ENCODE data around the gene KNG1. TPM values are rescaled to one million over a fixed set of nuclear protein-coding genes. Genes with fewer than 3 reads are reported as not detected.

The KNG1 gene
- polyA plus RNA-seq, 2 of the 4 experiments (the other 2 are of a cell fraction): 0.05 TPM; not detected in 1

DNA sequence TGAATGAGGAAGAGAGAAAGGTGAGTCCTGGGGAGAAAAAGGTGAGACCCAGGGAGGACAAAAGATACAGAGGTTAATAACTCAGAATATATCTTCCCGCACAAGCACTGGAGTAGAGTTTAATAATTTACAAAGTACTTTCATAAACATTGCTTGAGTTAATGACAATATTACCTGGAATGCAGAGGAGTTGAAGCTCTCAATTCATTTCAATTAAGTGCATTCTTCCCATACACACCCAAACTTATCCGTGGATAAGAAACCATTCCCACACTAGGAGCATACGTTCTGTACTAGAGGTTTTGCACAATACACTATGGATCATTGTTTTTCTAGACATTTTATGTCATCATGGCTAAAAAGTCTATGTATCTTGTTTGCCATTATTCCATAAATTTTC, 23.3 kb upstream of the KNG1 start:
- H3K9me3 ChIP-seq: no peaks in the 10 kb centered on the region
- no peak overlapping the region for H3K27ac ChIP-seq
- H3K4me3 ChIP-seq: no peak overlapping the region
- WGBS (ENCODE audit: missing lambda C conversion rate): 57% methylated on average over 3 of the region's 3 CpGs
- ATAC-seq (no peak), DNase-seq (ENCODE audit: low read depth in 1 of 2, low spot score in 1 of 2) (no peak), FAIRE-seq (no peak)
- ChIA-PET CTCF (interaction anchor here (0.6 kb wide), 1 partner anchor 471 kb away, joined by 4 read pairs; no protein-coding TSS in a partner anchor), POLR2A (no interaction called here)
- H3K4me2 ChIP-seq: no peak overlapping the region
- TF ChIP-seq JUNB (IDR thresholded peaks at IDR 0.05): no peak
- peaks cover 7% of the 10 kb centered on the region; the same call in 1 of the 3 replicates for H3K4me1 ChIP-seq

GRCh38 chr3:186694288-186695032, 22.7 kb upstream of the KNG1 start:
- 71% methylated on average over 6 of the region's 6 CpGs for WGBS (ENCODE audit: missing lambda C conversion rate)
- POLR2A ChIA-PET: no interaction called here
- CTCF ChIA-PET: no interaction called here
- H3K27ac ChIP-seq: no peak overlapping the region; a peak in 1 of 6 replicates
- H3K9me3 ChIP-seq: no peaks in the 10 kb centered on the region
- TF ChIP-seq RNF2 (IDR thresholded peaks at IDR 0.05; ENCODE audit: borderline replicate concordance, low read depth) (no peak), KDM5A (IDR thresholded peaks at IDR 0.05) (no peak)
- H3K4me2 ChIP-seq: no peak overlapping the region
- H3K4me3 ChIP-seq: no peak overlapping the region
- DNase-seq (ENCODE audit: low read depth in 1 of 2, low spot score in 1 of 2): no peak
- no peak for FAIRE-seq
- peaks cover 7% of the 10 kb centered on the region; the same call in 1 of the 3 replicates for H3K4me1 ChIP-seq
- no peak for ATAC-seq

GRCh38 chr3:186696522-186696921, 20.6 kb upstream of the KNG1 start:
- Histone ChIP-seq H3K9me3 (no peaks in the 10 kb centered on the region), H3K4me1 (peaks cover 7% of the 10 kb centered on the region; the same call in 1 of the 3 replicates), H3K4me2 (no peak overlapping the region), H3K27ac (no peak overlapping the region), H3K4me3 (no peak overlapping the region)
- FAIRE-seq (no peak), ATAC-seq (no peak), DNase-seq (ENCODE audit: low read depth in 1 of 2, low spot score in 1 of 2) (no peak)
- TF ChIP-seq EP300 (IDR thresholded peaks at IDR 0.05) (no peak), HEYL (CRISPR knock-in tag; IDR thresholded peaks at IDR 0.05) (no peak), EHF (CRISPR knock-in tag; IDR thresholded peaks at IDR 0.05) (no peak)
- TF ChIP-seq, protein P1, sequence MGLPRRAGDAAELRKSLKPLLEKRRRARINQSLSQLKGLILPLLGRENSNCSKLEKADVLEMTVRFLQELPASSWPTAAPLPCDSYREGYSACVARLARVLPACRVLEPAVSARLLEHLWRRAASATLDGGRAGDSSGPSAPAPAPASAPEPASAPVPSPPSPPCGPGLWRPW (IDR thresholded peaks at IDR 0.05): no peak
- CTCF ChIA-PET: no interaction called here
- POLR2A ChIA-PET: no interaction called here
- 92% methylated on average over 2 of the region's 2 CpGs for WGBS (ENCODE audit: missing lambda C conversion rate)

- Histone ChIP-seq H3K4me3 (no peak overlapping the region), H3K4me2 (no peak overlapping the region), H3K9me3 (no peaks in the 10 kb centered on the region), H3K27ac (no peak overlapping the region), H3K4me1 (peaks cover 7% of the 10 kb centered on the region; the same call in 1 of the 3 replicates)
- DNase-seq (ENCODE audit: low read depth in 1 of 2, low spot score in 1 of 2): no peak
- no peak for FAIRE-seq
- no peak for ATAC-seq
- TF ChIP-seq HDAC2 (IDR thresholded peaks at IDR 0.05): no peak
- no peak for TF ChIP-seq ZNF302 (CRISPR knock-in tag; IDR thresholded peaks at IDR 0.05)
- TF ChIP-seq HOXB5 (CRISPR knock-in tag; IDR thresholded peaks at IDR 0.05): no peak
- no peak for TF ChIP-seq NFE2L2 (conservative IDR thresholded peaks at IDR 0.05; ENCODE audit: low read length)
- TF ChIP-seq, protein P1 (IDR thresholded peaks at IDR 0.05): no peak
- TF ChIP-seq RAD21 (conservative IDR thresholded peaks at IDR 0.05 in 1 of 2, IDR thresholded peaks at IDR 0.05 in 1 of 2): no peak
- TF ChIP-seq MYC (IDR thresholded peaks at IDR 0.05; ENCODE audit: borderline replicate concordance, low read length): no peak
- no peak for TF ChIP-seq FOXS1 (CRISPR knock-in tag; IDR thresholded peaks at IDR 0.05)
- TF ChIP-seq, protein P2, sequence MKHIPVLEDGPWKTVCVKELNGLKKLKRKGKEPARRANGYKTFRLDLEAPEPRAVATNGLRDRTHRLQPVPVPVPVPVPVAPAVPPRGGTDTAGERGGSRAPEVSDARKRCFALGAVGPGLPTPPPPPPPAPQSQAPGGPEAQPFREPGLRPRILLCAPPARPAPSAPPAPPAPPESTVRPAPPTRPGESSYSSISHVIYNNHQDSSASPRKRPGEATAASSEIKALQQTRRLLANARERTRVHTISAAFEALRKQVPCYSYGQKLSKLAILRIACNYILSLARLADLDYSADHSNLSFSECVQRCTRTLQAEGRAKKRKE (CRISPR knock-in tag; IDR thresholded peaks at IDR 0.05; ENCODE audit: low read depth): no peak
- POLR2A ChIA-PET: no interaction called here
- CTCF ChIA-PET: interaction anchor here (0.7 to 0.8 kb wide), 2 partner anchors 80 to 1363 kb away, joined by 3 to 4 read pairs; no protein-coding TSS in a partner anchor
- 100% methylated on average over 4 of the region's 4 CpGs for WGBS (ENCODE audit: missing lambda C conversion rate)
Observed at GRCh38 chr3:186697510-186697909, 19.6 kb upstream of the KNG1 start.

Measured in A549 (cell line).